Suppressor macrophage (primary cell): ENCODE results near the gene ITFG1.
A peak's percentile ranks its signal among the peaks of the same experiment; 100 is the strongest.
"Not testable (repeated sequence)": the region's sequence is repeated elsewhere in the genome, so short reads cannot be mapped to it uniquely, and the experiment has no call there.

ENCODE experiments used
- DNase-seq, 4 experiments: peaks; one replicate each; pipeline ENCODE4 v3.0.0-alpha.2; 2020 to 2022

Gene ITFG1

GRCh38 chr16:47143677-47144558, 316.9 kb downstream of the ITFG1 start, which contains the start of gene NETO2:
Gene NETO2 (minus strand): TSS chr16:47143945. CDS start chr16:47143612, 333 bp downstream.
- DNase-seq, result peak; percentile 68 to 91 (median 80)

GRCh38 chr16:47142821-47143676, 317.8 kb downstream of the ITFG1 start:
- peak; percentile 78 to 92 (median 86) for DNase-seq

GRCh38 chr16:47142486-47142820, 318.4 kb downstream of the ITFG1 start:
- peak; percentile 38 to 74 (median 60) for DNase-seq

GRCh38 chr16:47141773-47142485, 318.9 kb downstream of the ITFG1 start:
- peak; percentile 80 to 89 (median 86) for DNase-seq

DNA sequence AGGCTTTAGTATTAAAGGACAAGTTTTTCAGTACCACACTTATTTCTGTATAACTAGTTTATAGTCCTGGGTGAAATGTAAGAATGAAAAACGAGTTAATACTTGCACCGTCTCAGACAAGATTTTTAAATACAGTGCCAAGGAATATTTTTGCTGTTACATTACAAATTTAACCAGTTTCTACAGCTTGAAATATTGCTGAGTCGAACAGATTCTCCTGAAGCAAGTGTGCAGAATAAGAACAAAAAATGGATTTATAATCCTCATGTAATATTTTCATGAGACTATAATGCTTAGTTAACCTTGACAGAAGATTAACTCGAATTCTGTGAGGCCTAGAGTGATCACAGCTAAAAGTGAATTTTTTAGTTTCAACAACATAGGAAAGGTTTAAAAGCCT, 320.2 kb downstream of the ITFG1 start:
- DNase-seq, result no peak

GRCh38 chr16:47139561-47140185, 321.2 kb downstream of the ITFG1 start:
- peak in 1 of 4 experiments; percentile 4 for DNase-seq

DNA sequence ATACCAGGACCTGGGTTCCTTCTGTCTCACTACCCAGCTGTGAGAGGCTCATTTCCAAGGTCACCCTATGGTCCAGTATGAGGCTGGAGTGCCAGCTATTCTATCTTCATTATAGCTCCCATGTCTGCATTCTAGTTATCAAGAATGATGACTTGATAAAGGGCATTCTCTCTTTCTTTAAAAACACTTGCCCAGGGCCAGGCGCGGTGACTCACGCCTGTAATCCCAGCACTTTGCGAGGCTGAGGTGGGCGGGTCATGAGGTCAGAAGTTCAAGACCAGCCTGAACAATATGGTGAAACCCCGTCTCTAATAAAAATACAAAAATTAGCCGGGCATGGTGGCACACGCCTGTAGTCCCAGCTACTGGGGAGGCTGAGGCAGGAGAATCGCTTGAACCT, 322.9 kb downstream of the ITFG1 start:
- DNase-seq, result not testable (repeated sequence)

GRCh38 chr16:47136099-47136842, 324.6 kb downstream of the ITFG1 start:
- DNase-seq, result peak in 2 of 4 experiments; percentile 6 to 7

DNA sequence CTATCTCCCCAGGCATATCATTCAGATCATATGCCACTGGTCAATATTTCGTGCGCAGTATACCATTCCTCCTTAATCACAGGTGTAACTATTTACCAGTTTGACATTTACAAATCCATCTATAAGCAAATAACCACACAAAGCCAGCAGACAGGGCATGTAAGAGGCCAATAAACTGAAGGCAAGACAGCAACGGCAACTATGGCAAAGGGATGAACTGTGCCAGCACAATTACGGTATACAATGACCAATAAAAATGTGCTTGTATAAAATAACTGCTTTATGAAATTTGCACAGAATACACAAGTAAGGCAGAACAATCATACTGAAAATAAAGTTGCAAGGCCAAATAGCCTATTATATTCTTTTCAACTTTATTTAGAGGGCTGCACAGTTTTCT, 326.3 kb downstream of the ITFG1 start:
- DNase-seq, result no peak

DNA sequence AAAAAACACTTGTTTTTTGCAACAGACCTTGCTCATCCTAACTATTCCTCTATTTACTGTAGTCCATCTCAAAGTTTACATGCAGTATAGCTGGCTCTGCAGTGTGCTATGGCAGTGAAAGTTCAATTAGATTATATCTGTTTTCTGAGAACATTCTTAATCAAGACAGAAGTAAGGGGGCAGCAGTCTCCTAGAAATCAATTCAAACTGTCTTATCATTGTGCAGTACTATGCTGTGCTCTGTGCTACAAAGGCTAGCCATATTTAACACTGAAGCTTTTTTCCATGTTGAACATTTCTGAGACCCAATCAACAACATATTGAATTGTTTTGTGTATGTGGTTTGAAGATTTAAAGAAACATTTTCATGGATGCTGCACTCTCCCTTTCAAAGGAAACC, 328.6 kb downstream of the ITFG1 start:
- no peak for DNase-seq

DNA sequence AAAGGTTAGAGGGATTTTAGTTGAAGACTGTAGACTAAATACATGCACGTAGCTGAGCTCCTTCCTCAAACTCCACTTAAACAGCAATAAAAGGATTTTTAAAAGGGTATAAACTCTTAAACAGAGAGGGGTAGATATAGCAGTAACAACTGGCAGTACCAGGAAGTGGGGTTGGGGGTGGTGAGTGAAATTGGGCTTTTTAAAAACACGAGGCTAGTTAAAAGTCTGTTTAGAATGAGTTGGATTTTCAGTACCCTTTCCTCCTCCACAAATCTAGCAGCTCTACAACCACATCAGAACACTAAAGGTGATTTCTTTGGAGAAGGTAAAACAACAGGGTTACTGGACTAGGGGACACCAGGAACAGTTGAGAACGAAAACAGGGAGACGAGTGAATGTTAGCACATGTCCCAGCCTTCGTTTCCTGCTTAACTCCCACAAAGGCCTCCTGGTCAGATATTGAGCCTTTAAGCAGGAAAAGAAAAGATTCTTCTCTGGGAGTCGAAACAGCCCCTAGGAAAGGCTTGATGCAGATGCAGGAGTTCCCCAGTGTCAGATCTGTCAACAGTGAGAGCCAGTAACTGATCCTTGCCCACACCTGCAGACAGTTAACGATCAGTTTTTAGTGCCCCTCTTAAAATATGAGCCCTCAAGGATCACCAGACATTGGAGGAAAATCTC, 331.0 kb downstream of the ITFG1 start:
- no peak for DNase-seq

DNA sequence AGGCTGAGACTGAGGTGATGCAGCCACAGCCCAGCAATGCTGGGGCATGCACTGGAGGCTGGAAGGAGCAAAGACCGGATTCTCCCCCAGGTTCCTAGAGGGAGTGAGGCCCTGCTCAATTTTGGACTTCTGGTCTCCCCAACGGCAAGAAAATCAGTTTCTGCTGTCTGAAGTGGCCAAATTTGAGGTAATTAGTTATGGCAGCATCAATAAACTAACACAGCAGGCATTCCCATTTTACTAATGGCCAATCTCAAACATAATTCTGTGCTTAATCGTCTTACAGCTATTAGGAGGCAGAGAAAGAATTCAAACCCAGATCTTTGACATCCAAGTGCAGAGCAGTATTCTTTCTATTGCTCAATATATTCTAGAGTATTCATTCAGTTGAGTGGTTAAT, 333.3 kb downstream of the ITFG1 start:
- DNase-seq, result no peak

- DNase-seq, result no peak
These were observed 335.1 kb downstream of the ITFG1 start for GRCh38 chr16:47125757-47126156.

DNA sequence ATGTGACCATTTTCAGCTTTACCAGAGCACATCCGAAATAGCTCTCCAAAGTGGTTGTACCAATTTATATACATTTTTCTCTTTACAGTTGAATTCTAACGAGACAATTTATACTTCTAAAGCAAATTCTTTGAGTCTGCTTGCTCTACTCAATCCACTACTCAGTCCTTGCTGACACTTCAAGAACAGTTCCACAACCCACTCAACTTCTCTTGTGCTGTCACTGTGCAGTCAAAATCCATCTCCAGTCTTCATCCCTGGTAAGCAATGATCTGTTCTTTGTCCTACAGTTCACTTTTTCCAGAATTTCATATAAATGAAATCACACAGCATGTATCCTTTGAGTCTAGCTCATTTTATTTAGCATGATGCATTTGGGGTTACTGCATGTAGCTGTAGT, 347.7 kb downstream of the ITFG1 start:
- DNase-seq, result no peak

DNA sequence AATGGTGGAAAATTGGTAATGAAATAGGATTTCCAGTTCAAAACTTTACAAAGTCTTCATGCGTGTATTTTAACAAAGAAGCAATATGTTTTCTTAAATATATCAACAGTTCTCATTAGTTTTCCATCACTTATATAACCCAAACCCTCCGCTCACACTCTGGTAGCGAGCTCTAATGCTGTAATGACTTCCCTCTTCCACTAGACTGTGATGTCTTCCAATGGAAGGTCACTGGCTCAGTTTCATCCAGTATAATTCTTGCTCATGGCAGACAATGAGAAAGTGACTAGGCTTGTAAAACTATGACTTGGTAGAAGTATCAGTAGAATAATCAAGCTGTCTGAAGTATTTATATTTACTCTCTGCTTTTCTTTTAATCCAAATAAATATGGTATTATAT, 349.9 kb downstream of the ITFG1 start:
- peak in 1 of 4 experiments; percentile 6 for DNase-seq

- peak in 3 of 4 experiments; percentile 19 to 27 (median 20) for DNase-seq
These were observed 351.5 kb downstream of the ITFG1 start for GRCh38 chr16:47109361-47109760.
